SK-N-MC (cell line): ENCODE results near the gene CENATAC.
"Not testable (repeated sequence)": the region's sequence is repeated elsewhere in the genome, so short reads cannot be mapped to it uniquely, and the experiment has no call there.

ENCODE experiments used
- EZH2 ChIP-seq: fragments of 200-600 bp; sonication (generic); IDR thresholded peaks from one replicate; pipeline ENCODE4 v1.6.1; 2017; ENCODE audit warnings: antibody characterized with exemption
- POLR2AphosphoS5 ChIP-seq: IDR thresholded peaks from 2 replicates; pipeline ENCODE4 v1.6.1; 2012; ENCODE audit warnings: mild to moderate bottlenecking, low read depth, low read length, borderline replicate concordance

DNA sequence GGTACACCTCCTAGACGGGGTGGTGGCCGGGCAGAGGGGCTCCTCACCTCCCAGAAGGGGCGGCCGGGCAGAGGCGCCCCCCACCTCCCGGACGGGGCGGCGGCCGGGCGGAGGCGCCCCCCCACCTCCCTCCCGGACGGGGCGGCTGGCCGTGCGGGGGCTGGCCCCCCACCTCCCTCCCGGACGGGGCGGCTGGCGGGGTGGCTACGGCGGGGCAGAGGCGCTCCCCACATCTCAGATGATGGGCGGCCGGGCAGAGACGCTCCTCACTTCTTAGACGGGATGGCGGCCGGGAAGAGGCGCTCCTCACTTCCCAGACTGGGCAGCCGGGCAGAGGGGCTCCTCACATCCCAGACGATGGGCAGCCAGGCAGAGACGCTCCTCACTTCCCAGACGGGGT lies 61.2 kb downstream of the CENATAC start:
- TF ChIP-seq EZH2, POLR2AphosphoS5: not testable (repeated sequence)
